Measurements from ENCODE around the gene HDAC4.

Gene HDAC4

GRCh38 chr2:239068411-239068810 is 332.4 kb downstream of the HDAC4 start:
- no peak for DNase-seq

DNA sequence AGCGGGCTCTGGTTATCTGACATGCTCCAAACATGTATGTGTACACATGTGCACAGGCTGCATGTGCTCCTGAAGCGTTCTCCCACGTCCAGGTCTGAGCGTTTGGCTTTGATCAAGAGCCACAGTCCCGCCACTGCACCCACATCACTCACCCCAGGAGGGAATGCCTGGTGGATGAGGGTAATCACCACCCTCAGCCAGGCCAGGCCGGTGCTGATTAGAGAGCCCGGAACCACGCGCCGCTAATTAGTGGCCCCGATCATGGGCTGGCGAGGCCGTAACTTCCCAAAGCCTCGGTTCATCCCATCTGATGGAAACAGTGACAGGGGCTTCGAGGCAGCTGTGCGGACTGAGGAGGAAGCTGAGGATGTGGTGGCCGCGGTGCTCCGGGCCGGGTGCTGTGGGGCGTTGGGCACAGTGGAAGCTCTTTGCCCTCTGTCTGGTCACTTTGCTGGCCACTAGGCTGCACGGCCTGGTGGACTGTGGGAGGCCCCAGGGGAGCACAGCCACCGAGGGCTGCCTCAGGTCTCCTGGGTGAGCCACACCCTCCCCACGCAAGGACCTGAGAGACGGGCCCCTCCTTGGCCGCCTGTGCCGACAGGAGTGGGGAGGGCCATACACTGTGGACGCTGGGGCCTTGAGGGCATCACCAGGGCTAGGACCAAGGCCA is 333.5 kb downstream of the HDAC4 start:
- no peak for DNase-seq

GRCh38 chr2:239066597-239066996 is 334.2 kb downstream of the HDAC4 start:
- no peak for DNase-seq

DNA sequence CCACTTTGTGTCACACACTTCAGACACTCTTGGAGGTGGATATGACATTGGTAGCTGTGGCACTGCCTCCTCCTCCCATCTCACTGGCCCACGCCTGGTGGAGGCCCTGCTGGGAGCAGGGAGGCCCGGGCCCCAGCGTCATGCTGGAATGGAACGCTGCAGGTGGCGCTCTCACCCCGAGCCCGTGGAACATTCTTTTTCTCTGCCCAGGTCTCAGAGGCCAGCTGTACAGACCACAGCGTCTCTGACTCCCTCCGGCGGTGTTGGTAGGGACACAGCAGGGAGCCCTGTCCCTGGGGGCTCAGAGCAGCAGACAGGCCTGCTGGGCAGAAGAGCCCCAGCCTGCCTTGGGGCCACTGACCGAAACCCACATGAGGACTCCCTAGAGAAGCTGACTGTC is 334.9 kb downstream of the HDAC4 start:
- DNase-seq = no peak

- DNase-seq = no peak
Measured at GRCh38 chr2:239065537-239065936, 335.3 kb downstream of the HDAC4 start.

- DNase-seq = no peak
Measured at GRCh38 chr2:239064891-239065290, 335.9 kb downstream of the HDAC4 start.

- no peak for DNase-seq
Measured at GRCh38 chr2:239064253-239064652, 336.6 kb downstream of the HDAC4 start.

DNA sequence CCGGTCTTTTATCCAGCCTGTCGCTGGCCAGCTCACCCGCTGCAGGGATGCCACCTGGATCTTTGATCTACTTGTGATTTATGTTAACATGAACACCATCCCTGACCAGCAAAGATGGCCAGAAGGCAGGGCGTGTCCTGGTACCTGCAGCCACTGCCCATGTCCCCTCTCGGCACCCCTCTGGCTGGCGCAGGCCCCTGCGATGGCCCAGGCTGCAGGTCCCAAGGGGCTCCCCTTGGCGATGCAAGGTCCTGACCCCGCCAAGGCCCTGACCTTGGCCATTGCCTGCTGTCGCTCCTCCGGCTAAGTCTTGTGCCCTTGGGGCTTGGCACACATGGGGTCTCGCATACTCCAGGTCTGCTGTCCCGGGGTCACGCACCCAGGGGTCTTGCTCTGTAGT is 338.1 kb downstream of the HDAC4 start:
- DNase-seq = no peak

- no peak for DNase-seq
Measured at GRCh38 chr2:239061824-239062570, 338.8 kb downstream of the HDAC4 start.

DNA sequence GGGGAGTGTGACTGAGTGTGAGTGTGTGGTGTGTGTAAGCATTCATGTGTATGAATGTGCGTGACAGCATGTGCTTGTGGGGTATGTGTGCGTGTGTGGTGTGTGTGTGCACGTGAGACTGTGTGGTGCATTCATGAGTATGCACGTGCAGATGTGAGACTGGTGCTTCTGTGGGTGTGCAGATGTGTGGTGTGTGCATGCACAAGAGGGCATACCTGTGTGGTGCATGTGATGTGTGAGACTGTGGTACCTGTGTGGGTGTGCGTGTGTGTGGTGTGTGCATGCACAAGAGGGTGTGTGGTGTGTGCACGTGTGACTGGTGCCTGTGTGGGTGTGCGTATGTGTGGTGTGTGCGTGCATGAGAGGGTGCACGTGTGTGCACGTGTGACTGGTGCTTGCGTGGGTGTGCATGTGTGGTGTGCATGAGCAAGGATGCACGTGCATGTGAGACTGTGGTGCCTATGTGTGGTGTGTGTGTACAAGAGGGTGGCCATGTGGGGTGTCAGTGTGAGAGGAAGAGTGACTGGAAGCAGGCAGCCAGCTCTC is 339.6 kb downstream of the HDAC4 start:
- DNase-seq = no peak

GRCh38 chr2:239060676-239061075 is 340.1 kb downstream of the HDAC4 start:
- DNase-seq = no peak

DNA sequence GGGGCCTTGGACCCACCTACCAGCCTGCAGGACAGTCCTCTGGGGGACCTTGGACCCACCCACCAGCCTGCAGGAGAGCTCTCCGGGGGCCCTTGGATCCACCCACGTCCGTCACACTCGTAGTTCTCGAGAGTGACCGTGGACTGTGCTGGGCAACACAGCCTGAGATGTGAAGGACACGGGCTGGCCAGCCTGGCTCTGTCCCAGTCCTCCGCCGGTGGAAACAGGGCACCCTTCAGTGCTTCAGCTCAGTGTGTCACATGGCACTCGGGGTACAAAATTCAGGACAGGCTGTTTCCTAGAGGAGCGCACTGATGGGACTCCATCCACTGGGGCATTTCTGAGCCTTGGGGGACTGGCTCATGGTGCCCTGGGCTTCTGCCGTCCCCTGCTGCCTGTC is 341.0 kb downstream of the HDAC4 start:
- DNase-seq = no peak

- no peak for DNase-seq
Measured at GRCh38 chr2:239058766-239059165, 342.1 kb downstream of the HDAC4 start.

GRCh38 chr2:239057533-239057932 is 343.3 kb downstream of the HDAC4 start:
- no peak for DNase-seq

- DNase-seq = no peak
Measured at GRCh38 chr2:239056611-239057010, 344.2 kb downstream of the HDAC4 start.

DNA sequence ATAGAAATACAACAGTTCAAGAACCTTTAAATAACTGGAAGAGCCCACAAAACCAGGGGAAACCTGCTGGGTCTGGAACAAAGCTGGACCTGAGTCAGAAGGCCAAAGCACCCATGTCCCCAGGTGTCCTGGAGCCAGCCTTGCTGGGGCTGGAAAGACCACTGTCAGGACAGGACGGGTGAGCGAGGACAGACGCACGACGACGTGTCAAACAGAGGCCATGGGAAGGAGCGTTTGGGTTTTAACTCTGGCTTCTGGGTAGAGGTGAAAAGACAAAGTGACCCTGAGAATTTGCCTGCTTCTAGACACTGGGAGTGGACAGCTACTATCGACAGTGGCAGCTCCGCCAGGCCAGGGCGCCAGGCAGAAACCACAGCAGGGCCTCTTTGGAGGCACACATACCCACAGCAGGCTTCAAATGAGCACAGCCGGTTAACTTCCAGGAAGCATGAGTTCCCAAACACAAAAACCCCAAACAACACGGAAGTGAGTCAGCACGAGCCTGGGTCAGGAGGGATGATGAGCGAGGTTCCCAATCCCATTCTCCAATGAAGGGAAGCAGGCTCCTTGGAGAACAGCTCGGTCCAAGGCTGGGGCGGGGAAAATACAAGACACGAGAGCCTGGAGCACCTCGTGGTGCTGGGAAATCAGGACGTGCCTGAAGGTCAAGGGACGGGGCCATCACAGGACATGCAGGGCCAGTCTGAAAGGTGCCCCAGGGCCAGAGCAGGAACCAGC is 344.9 kb downstream of the HDAC4 start:
- no peak for DNase-seq

DNA sequence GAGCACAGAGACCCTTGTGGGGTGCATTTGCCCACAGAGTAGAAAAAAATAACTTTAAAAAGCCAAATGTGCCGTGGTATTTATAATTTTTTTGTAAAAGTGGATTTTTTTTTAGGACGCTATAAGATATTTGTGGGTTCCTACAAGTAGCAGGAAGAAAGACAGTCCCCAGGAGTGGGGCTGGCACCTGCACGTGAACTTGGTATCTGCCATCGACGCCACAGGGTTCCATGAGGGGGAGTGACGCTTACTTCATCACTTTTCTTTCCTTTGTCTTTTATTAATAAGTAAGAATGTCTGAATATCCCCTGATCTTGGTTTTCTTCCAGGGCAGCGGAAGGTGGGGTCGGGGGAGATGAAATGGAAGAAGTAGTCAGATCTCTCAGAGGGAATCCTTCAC is 345.9 kb downstream of the HDAC4 start:
- DNase-seq = no peak

- DNase-seq = no peak
Measured at GRCh38 chr2:239053801-239054503, 346.9 kb downstream of the HDAC4 start.

GRCh38 chr2:239052798-239053665 is 347.8 kb downstream of the HDAC4 start:
- DNase-seq = no peak

GRCh38 chr2:239051891-239052445 is 348.9 kb downstream of the HDAC4 start:
- DNase-seq = no peak

DNA sequence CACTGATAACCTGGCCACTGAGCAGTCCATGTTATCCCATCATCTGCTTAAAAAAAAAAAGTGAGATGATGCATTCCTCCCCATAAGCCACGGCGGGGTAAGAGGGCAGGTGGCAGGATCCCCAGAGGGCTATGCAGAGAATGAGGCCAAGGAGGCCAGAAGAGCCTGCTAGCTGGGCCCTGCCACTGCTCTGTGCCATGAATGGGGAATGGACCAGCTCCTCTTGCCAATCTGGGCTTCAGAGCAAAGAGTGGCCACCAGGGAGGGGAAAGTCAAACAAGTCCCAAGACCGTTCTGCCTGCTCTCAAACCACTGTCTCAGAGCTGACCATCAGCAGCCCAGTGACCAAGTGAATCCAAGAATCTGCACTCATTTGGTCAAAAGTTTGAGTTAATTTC is 350.6 kb downstream of the HDAC4 start:
- DNase-seq = no peak
